Transverse colon (tissue), 4 donors: ENCODE results near the gene RHOBTB3. TPM values are rescaled to one million over a fixed set of nuclear protein-coding genes. Genes with fewer than 3 reads are reported as not detected.
"Not testable (repeated sequence)": the region's sequence is repeated elsewhere in the genome, so short reads cannot be mapped to it uniquely, and the experiment has no call there.

Source experiments
- DNase-seq: peaks from one replicate; pipeline ENCODE4 v3.0.0-alpha.2; 2019
- H3K27ac ChIP-seq, 4 donors: fragments of 200-600 bp; sonication (generic); 2 replicates each; pipeline ENCODE4 v1.5.1; 2016 to 2018; ENCODE audit warnings: inconsistent platforms in 4 of 4
- H3K27me3 ChIP-seq: fragments of 200-600 bp; sonication (generic); 2 replicates; pipeline ENCODE4 v1.5.1; 2017; ENCODE audit warnings: inconsistent platforms
- H3K36me3 ChIP-seq, 4 donors: fragments of 200-600 bp; sonication (generic); 2 replicates each; pipeline ENCODE4 v1.5.1; 2017 to 2019; ENCODE audit warnings: inconsistent platforms in 4 of 4
- H3K4me1 ChIP-seq, 4 donors: fragments of 200-600 bp; sonication (generic); 2 replicates each; pipeline ENCODE4 v1.5.1; 2017 to 2020; ENCODE audit warnings: inconsistent platforms in 4 of 4
- H3K4me3 ChIP-seq, 4 donors: fragments of 200-600 bp; sonication (generic); 1 replicate in 1 of 4; 2 replicates in 3 of 4; pipeline versions ENCODE4 v1.5.1 to v1.6.1; 2017 to 2019; ENCODE audit warnings: inconsistent platforms in 4 of 4
- H3K9me3 ChIP-seq, 2 donors: fragments of 200-600 bp; sonication (generic); 2 replicates each; pipeline ENCODE4 v1.5.1; 2017 to 2019; ENCODE audit warnings: inconsistent platforms in 2 of 2
- CTCF ChIP-seq, 5 experiments: fragments of 200-600 bp in 3 of 5; fragments of 450-650 bp in 2 of 5; sonication (generic) in 3 of 5; IDR thresholded peaks; 1 replicate in 2 of 5; 2 replicates in 3 of 5; pipeline ENCODE4 v1.5.1; 2016 to 2017; ENCODE audit warnings: antibody characterized with exemption in 5 of 5, inconsistent platforms in 3 of 5, mild to moderate bottlenecking in 2 of 5, moderate library complexity in 1 of 5
- EP300 ChIP-seq: sonication (generic); formaldehyde crosslinking; IDR thresholded peaks from one replicate; pipeline ENCODE4 v1.6.1; 2017; ENCODE audit warnings: antibody characterized with exemption, low read depth
- POLR2A ChIP-seq: fragments of 450-650 bp; IDR thresholded peaks from one replicate; pipeline ENCODE4 v1.6.1; 2016; ENCODE audit warnings: antibody characterized with exemption, mild to moderate bottlenecking, moderate library complexity
- POLR2AphosphoS5 ChIP-seq, 3 donors: sonication (generic); formaldehyde crosslinking; IDR thresholded peaks; one replicate each; pipeline ENCODE4 v1.6.1; 2016; ENCODE audit warnings: antibody characterized with exemption in 3 of 3
- WGBS, 2 donors: methylation state at CpG; one replicate each; pipeline ENCODE4 v1.1.5; 2018; ENCODE audit warnings: low coverage in 1 of 2; 5-methylcytosine and 5-hydroxymethylcytosine counted together
- in situ Hi-C, 4 donors: fragments of 200-750 bp; cut with MboI; loops; one replicate each; pipeline versions ENCODE4 v1.15.0 to v1.15.1; 2017; ENCODE audit warnings: low sequenced_read_pairs in 3 of 4, low pct_ligation_motif_present in 1 of 4, low pct_unique_long_range_greater_than_20kb in 1 of 4
- intact Hi-C: fragments of 100-400 bp; cut with DNase I; formaldehyde crosslinking; loops from one replicate; pipeline ENCODE4 v1.15.1; 2023; ENCODE audit warnings: low total_unique reads
- total RNA-seq, 4 donors: library from RNA; depleted of rRNA; stranded (reverse); fragments of >200 nt; gene quantifications; one replicate each; pipeline ENCODE4 v1.1.0, GENCODE V29; 2016

Gene RHOBTB3
- total RNA-seq, 4 donors from 2014 or later = 53.0 to 143 (median 84.2) TPM

- in situ Hi-C loops = no loop called here
- Histone ChIP-seq H3K27ac (no peak overlapping the region), H3K4me3 (no peak overlapping the region), H3K36me3 (no peaks in the 10 kb centered on the region), H3K9me3 (no peaks in the 10 kb centered on the region), H3K27me3 (no peaks in the 10 kb centered on the region), H3K4me1 (peaks cover 0 to 16% (median 3%) of the 10 kb centered on the region in 4 donors)
- intact Hi-C loops = no loop called here
- 69 to 100% methylated on average over 1 to 2 of the region's 2 CpGs for WGBS, 2 donors
- TF ChIP-seq POLR2A (no peak), CTCF (IDR thresholded peaks at IDR 0.05) (no peak), EP300 (no peak), POLR2AphosphoS5 (IDR thresholded peaks at IDR 0.05) (no peak)
- no peak for DNase-seq
These were observed 18.7 kb upstream of the RHOBTB3 start for GRCh38 chr5:95712347-95712958.

- H3K27ac ChIP-seq, H3K4me3 ChIP-seq, H3K9me3 ChIP-seq, H3K36me3 ChIP-seq, H3K27me3 ChIP-seq, in situ Hi-C loops, intact Hi-C loops, DNase-seq: not testable (repeated sequence)
- WGBS, 2 donors = 84 to 100% methylated on average over 1 to 5 of the region's 5 CpGs
- peaks cover 0 to 22% (median 6%) of the 10 kb centered on the region in 4 donors for H3K4me1 ChIP-seq
These were observed 17.9 kb upstream of the RHOBTB3 start for GRCh38 chr5:95713246-95713645.

GRCh38 chr5:95713960-95714710, 17.0 kb upstream of the RHOBTB3 start:
- Histone ChIP-seq H3K27me3 (no peaks in the 10 kb centered on the region), H3K36me3 (no peaks in the 10 kb centered on the region), H3K4me3 (no peak overlapping the region), H3K4me1 (peaks cover 0 to 26% (median 7%) of the 10 kb centered on the region in 4 donors), H3K9me3 (no peaks in the 10 kb centered on the region), H3K27ac (no peak overlapping the region)
- in situ Hi-C loops = no loop called here
- DNase-seq = no peak
- 86 to 89% methylated on average over 4 of the region's 4 CpGs for WGBS, 2 donors
- TF ChIP-seq POLR2A (no peak), CTCF (IDR thresholded peaks at IDR 0.05) (no peak), POLR2AphosphoS5 (IDR thresholded peaks at IDR 0.05) (no peak), EP300 (no peak)
- intact Hi-C loops = no loop called here

GRCh38 chr5:95715799-95716461, 15.2 kb upstream of the RHOBTB3 start:
- no peak for DNase-seq
- 33 to 74% methylated on average over 1 to 5 of the region's 5 CpGs for WGBS, 2 donors
- intact Hi-C loops = no loop called here
- Histone ChIP-seq H3K4me3 (no peak overlapping the region), H3K9me3 (no peaks in the 10 kb centered on the region), H3K27ac (no peak overlapping the region), H3K27me3 (no peaks in the 10 kb centered on the region), H3K4me1 (peaks cover 0 to 29% (median 7%) of the 10 kb centered on the region in 4 donors), H3K36me3 (no peaks in the 10 kb centered on the region)
- no peak for TF ChIP-seq POLR2AphosphoS5 (IDR thresholded peaks at IDR 0.05)
- no peak for TF ChIP-seq CTCF (IDR thresholded peaks at IDR 0.05)
- no peak for TF ChIP-seq POLR2A
- TF ChIP-seq EP300 = no peak
- in situ Hi-C loops = no loop called here
